CD1c-positive myeloid dendritic cell (primary cell): Measurements from ENCODE around the gene KRT17.
"Not testable (repeated sequence)": the region's sequence is repeated elsewhere in the genome, so short reads cannot be mapped to it uniquely, and the experiment has no call there.

Experiments
- DNase-seq: peaks from one replicate; pipeline ENCODE4 v3.0.0-alpha.2; 2016; ENCODE audit errors: extremely low spot score

The KRT17 gene

DNA sequence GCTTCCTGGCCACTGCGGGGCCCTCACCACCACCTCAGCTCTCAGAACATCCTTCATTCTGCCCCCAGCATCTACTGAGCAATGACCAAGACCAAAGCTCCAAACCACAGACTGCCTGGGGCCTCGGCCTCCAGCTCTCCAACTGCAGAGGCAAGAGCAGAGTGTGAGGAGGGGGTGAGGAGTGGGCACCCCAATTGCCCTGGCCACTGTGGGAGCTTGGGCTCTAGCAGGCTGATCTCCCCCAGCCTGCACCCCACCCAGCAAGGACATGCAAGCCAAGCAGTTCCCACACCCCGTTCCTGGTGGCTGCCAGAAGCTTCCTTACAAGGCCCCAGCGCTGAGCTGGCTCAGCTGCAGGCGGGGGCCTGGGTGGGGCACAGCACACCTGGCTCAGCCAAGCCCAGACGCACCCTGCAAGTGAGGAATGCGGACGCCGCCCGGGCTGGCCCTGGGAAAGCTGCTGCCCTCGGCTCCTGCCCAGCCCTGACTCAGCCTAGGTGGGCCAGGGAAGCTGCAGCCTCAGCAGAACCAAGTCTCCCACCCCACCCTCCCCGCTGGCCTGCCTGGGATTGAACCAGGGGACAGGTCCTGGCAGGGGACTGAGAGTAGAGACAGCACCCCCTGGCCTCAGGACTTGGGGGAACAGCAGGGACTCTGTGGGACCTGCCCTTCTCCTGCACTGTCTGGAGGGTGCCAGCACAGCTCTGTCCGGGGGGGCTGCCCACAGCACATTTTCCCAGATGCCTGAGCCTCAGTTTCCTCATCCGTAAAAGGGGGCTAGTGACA, 29.7 kb upstream of the KRT17 start:
- DNase-seq, result no peak

DNA sequence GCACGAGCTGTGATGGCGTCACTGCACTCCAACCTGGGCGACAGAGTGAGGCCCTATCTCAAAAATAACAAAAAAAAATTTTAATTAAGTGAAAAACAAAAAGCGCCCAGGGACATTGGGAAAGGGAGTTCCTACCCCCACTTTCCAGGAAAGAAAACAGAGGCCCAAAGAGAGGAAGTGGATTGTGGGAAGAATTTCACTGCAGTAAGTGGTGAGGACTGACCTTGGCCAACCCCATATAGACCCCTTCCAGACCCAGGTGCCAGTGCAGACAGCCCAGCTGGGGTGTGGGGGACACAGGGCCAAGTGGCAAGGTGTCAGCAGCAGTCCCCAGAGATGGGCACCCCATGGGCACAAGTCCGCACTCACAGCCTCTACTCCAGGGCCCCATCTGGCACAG, 29.0 kb upstream of the KRT17 start:
- no peak for DNase-seq

DNA sequence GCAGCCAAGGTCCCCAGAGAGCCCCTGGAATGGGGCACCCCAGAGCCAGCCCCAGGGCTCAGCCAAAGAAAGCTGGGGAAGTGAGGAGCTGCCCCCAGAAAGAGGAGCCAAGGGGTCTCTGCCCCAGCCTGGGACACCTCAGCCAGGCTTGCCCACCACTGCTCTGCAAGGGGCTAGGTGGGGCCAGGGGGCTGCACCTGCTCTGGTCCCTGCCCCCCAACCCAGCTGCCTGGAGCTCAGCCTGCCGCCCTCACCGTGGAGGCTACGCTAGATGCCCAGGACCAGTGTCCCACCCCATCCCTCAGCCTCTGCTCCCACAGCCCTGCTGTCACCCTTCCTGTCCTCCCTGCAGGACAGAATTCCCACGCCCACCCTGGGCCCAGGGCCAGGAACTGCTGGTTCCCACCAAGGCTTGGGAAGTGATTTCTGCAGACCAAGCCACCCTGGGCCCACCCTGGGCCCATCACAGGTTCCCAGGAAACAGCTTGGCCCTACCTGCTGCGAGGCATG, 28.1 kb upstream of the KRT17 start:
- DNase-seq, result no peak

DNA sequence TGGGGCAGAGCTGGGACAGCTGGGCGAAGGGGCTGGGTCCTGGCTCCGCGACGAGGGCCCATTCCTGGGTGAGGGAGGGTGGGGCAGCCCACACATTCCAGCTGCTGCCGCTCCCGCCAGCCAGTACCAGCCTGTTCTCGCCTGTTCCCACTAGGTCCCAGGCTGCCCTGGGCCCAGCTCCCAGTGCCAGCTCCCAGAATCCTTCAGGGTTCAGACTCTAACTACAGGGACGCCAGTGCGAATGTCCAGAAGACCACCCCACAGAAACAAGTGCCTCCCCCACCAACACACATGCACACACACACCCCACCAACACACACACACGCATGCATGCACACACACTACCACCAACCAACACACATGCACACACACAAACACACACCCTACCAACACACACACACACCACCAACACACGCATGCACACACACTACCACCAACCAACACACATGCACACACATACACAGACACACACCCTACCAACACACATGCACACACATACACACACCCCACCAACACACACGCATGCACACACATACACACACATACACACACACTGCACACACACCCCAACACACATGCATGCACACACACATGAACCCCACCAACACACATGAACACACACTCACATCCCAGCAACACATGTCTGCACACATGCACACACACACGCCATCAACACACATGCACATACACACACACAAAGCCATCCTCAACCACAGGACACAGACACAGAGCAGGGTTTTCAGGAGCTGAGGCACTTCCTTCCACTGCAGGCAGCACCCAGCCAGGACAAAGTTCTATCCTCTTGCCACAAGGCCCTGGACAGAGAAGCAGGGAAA, 27.5 kb upstream of the KRT17 start:
- no peak for DNase-seq

DNA sequence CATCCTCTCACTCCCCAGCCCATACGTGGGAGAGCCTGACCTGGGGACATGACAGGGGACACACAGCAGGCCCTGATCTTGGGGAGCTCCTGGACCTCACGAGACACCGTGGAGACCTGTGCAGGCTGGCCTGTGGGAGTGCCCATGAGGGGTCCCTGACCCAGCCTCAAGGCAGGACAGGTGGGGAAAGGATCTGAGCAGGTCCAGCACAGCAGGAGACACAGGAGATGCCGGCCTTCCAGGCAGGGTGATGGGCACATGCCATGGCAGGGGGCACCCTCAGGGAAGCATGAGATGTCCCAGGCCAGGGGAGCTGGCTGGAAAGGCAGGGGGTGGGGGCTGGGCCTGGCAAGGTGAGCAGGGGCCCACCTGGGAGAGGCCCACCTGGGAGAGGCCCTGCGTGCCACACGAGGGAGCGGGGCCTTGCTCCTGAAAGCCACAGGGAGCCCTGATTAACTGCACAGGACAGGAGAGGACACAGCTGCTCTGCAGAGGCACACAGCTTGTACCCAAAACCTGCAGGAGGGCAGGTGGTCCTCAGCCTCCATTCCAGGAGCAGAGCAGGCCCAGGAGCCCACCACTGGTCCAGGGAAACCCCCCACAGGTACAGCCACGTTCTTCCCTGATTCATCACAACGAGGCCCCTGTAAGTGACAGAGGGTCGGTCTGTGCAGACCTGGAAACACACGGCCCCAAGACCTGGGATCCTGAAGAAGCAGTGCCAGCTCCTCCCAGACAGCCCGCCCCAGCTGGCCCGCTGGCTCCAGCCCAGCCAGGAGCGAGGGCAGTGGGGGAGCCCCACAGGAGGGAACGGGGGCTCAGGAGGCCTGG, 26.6 kb upstream of the KRT17 start:
- DNase-seq, result no peak

DNA sequence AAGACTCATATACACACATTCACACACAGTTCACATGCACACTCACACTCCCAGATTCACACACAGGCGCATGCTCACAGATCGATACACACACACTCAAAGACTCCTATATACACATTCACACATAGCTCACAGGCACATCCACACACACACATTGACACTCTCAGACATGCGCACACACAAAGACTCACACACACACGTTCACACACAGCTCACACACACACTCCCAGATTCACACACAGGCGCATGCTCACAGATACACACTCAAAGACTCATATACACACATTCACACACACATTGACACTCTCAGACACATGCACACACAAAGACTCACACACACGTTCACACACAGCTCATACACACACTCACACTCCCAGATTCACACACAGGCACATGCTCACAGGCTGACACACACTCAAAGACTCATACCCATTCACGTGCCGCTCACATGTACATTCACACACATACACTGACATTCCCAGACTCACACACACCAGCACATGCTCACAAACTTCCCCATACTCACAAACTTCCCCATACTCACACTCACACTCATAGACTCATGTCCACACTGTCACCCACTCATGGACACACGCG, 25.6 kb upstream of the KRT17 start:
- DNase-seq, result no peak

DNA sequence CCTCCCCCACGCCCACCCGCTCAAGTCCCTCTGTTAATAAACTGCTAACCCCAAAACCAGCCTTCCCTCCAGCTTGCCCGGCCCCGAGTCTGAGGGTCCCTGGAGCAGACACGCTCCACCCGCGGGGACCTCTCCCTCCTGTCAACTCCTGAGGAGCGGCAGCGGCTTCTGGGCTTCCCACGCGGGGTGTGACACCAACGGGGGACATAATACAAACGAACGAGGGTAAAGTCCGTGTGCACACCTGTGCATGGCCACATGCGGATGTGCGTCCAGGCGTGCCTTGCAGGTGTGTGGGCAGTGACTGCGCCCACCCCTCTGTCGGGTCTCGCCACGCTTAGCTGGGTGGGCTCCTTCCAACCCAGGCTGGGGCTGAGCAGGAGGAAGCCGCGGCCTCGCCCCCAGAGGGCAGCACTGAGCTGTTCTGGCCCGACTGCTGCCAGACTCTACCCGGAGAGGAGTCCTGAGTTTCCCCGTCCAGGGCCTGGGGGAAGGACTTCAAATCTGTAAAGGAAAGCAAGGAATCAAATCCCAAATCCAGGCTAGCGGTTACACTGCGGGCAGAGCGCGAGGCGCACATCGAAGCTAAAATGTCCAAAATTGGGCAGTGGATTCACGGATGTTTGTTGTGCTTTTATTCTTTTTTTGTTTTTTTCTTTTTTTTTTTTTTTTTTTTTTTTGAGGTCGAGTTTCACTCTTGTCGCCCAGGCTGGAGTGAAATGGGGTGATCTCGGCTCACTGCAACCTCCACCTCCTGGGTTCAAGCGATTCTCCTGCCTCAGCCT, 24.2 kb upstream of the KRT17 start:
- peak; percentile 83 for DNase-seq

DNA sequence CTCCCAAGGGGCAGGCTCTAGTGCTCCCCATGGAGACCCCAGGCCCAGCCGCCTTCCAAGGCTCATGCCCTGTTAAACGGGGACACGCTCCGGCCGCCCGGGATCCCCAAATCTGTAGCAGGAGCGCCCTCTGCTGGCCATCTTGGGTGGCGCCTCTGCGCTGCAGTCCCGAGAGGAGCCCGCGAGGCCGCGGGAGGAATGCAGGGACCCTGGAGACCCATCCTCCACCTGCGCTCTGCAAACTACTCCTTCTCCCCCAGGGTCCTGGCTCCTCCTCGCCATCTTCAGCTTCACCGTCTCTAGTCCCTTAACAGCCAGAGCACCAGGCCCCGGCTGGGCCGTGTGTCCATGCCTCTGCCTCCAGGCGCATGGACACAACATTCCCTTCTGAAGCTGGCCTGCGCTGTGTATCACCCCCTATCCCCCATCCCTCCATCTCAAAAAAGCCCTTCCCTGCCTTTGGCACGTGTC, 23.6 kb upstream of the KRT17 start:
- DNase-seq, result peak; percentile 89

DNA sequence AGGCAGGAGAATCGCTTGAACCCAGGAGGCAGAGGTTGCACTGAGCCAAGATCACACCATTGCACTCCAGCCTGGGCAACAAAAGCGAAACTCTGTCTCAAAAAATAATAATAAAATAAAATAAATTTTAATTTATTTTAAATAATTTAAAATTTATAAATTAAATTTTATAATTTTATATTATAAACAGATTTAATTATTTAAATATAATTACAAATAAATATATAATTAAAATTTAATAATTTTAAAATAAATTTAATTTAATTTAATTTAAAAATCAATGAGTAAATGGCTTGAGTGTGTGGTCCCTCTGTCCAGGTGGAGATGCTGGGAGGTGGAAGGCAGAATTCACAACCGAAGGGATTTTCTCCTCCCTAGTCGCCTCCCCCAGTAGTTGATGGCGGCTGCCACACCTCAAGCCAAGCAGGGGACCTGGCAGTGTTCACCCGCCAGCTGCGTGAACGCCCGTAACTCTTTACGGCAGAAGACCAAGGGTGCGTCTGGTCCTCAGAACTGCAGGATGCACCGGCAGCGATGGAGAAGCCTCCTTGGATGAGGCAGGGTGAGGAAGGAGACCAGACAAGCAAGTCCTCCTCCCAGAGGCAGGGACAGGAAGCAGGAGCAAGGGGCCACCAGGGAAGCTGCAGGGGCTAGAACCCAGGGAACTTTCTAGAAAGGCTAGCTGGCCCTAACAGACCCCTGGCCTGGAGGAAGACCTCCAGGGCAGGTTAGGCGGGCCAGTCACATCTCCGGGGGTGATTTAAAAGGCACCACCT, 22.9 kb upstream of the KRT17 start:
- DNase-seq, result no peak

DNA sequence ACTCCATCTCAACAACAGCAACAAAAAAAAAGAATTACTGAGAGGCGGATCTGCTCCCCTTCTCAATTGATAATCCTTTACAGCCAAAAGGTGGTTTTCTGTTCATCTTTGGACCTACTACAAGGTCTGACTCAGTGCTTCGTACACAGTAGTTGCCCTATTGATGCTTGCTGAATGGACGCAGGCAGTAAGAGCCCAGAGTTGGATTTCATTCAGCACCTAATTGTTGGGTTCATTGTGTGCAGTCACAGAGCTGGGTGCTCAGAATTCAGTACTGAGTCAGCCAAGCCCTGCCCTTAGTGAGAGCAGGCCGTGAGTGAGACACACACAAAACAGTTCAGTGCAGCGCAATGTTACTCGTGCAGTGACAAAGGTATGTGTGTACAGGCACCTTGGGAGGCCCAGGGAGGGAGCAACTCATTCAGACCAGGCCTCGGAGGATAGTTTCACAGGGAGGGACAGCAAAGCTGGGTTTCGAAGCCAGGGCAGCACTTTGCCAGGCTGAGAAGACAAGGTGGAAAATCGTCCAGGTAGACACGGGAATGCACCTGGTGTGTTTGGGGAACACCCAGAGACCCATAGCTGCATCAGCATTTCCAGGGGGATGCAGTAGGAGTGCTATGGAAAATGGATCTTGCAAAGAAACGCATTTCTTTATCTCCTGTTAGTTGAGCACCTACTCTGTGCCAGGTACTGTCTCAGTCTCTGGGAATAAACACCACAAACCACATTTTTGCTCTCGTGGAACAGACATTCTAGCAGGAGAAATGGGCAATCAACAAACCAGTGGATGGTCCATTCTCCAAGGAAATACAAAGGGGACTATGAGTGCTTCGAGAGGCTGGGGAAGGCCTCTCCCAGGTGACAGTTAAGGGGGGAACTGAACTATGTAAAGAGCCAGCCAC, 18.1 kb upstream of the KRT17 start:
- no peak for DNase-seq

DNA sequence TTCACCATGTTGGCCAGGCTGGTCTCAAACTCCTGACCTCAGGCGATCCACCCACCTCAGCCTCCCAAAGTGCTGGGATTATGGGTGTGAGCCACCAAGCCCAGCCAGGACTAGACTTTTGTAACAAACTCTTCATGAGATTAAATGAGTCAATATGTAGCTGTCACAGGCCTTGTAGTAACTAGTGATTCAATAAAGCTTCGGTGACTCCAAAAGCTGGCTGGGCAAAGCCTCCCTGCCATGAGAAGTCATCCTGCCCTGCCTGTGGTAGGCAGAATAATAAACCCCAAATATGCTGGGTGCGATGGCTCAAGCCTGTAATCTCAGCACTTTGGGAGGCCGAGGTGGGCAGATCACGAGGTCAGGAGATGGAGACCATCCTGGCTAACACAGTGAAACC, 16.2 kb upstream of the KRT17 start:
- DNase-seq, result not testable (repeated sequence)

DNA sequence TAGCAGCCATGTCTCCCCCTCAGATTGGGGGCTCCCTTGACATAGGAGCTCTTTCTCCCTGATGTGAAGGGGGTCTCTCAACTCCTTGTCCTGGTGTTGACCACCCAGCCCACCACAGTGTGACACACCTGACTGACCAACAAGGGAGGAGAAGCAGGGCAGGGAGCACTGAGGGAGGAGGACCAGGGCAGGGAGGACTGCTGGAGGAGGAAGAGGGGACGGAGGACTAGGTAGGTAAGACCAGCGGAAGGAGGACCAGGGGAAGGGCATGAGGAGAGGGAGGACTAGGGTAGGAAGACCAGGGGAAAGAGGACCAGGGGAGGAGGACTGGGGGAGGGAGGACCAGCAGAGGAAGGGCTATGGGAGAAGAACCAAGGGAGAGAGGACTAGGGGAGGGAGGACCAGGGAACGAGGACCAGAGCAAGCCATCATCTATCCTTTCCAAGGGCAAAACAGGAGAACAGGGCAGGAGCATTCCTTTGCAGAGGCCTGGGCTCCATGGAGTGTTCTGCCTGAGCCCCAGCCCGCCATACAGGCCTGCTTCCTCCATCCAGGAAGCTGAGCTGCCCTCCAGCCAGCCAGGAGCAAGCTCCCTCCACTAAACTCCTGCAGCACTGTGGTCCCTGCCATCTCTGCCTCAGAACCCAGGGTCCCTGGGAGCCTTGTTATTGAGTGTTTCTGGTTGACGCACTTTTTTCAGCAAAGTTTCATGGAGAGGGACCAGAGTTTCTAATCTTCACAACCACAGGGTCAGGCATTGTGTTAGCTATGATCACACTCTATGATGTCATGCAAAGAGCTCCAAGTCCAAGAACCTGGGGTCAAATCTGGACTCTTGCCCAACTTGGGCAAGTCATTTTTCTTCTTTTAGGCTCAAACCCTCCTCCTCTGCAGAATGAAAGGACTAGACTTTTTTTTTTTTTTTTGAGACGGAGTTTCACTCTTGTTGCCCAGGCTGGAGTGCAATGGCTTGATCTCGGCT, 15.4 kb upstream of the KRT17 start:
- DNase-seq, result no peak

DNA sequence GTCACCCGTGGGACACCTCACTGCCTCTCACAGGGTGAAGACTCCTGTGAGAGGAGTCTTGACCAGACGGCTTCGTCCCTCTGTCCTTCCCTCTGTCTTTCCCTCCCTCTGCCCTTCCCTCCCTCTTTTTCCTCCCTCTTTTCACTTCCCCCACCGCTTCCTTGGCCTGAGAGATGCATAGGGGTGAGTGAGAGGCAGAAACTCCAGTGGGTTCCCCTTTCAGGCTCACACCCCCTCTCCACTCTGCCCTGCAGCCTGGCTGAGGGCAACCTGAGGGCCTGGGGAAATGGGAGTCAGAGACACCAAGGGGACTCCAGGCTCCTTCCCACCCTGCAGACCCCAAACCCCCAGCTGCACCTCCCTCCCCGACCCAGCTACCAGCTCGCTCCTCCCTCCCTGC, 14.6 kb upstream of the KRT17 start:
- peak; percentile 39 for DNase-seq

DNA sequence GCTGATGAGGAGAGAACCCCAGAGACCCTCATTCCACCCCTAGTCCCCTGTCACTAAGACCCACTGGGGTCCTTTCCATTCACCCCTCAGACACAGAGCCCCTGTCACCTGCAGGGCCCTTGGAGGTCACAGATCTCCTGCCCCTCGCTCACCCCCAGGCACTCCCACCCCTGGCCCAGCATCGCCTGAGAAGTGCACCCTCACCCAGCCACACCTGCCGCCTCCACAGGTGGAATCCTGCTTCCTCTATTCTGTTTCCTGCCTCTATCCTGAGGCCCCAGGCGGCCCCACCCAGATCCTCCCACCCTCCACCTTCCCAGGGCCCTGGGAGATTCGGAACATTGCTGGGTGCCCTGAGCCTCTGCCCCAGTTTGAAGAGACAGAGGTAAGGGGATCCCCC, 13.8 kb upstream of the KRT17 start:
- DNase-seq, result no peak

DNA sequence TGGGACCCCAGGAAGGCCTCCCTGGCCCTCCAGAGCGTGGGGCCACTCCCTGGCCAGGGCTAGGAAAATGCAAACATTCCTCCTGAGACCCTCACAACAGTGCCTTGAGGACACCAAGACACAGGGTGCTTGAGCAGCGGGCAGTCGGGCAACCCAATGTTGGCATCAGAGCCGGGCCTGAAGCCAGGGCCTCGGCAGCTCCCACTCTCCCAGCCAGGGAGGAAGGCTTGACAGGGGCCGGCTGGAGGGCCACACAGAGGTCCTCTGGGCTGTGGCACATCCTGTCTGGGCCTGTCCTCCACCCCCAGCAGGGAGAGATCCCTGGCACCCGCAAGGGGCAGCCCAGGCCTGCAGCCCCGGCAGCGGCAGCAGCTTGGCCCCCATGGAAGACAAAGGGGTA, 12.3 kb upstream of the KRT17 start:
- DNase-seq, result no peak

DNA sequence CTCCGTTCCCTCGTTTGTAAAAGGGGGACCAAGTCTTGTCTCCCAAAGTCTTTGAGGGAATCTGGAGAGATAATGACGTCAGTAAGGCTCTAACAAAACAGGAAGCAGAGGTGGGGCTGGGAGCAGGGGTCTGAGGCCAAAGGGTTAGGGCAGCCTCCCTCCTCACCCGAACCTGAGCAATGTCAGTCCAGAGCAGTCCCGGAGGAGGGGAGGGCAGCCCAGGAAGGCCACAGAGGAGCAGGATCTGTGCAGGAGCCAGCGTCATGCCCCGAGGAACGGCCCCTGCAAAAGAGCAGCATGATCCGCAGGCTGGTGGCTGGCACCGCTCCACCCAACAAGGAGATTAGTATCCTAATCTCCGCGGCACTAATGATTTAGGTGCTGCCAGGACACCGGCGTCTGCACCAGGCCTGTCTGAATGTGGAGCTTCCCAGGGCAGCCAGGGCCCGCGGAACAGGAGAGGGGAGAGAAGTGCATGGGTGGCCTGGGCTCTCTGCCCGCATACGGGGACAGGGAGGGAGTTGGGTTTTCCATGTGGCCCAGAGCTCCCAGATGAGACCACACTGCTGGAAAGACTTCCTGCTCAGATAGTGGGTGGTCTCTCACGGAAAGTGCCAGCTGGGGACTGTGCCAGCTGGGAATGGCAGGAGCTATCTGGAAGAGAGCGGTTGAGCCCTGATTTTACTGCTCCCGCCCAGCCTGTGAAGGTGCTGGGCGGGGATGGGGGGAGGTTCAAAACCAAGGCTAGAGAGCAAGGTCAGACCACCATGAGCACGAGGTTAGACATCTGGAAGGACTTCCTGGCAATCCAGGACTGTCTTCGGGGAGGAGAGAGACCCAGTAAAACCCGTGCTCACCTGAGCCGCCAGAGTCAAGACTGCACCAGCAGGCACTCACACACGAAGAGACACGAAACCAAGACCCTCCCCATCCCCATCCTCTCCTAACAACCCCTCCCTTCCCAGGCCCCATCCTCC, 11.0 kb upstream of the KRT17 start:
- no peak for DNase-seq
